Endothelial cell (in vitro differentiated cells): ENCODE data around the gene APEH. TPM values are rescaled to one million over a fixed set of nuclear protein-coding genes. Genes with fewer than 3 reads are reported as not detected.

Experiments used
- DNase-seq: peaks from one replicate; pipeline ENCODE4 v3.0.0; 2021; ENCODE audit warnings: low spot score
- H3K27ac Mint-ChIP-seq: one replicate; pipeline ENCODE4 v1.8.0; 2021; ENCODE audit warnings: mixed read lengths, inconsistent platforms; ENCODE audit not compliant: unreplicated experiment
- H3K27me3 Mint-ChIP-seq: one replicate; pipeline ENCODE4 v1.8.0; 2021; ENCODE audit warnings: mild to moderate bottlenecking, moderate library complexity, mixed read lengths, inconsistent platforms; ENCODE audit not compliant: unreplicated experiment
- H3K36me3 Mint-ChIP-seq: one replicate; pipeline ENCODE4 v1.8.0; 2021; ENCODE audit warnings: mild to moderate bottlenecking, low read depth, mixed read lengths, inconsistent platforms; ENCODE audit not compliant: unreplicated experiment
- H3K4me1 Mint-ChIP-seq: one replicate; pipeline ENCODE4 v1.8.0; 2021; ENCODE audit warnings: mild to moderate bottlenecking, mixed read lengths, inconsistent platforms; ENCODE audit not compliant: unreplicated experiment
- H3K4me3 Mint-ChIP-seq: one replicate; pipeline ENCODE4 v1.8.0; 2021; ENCODE audit warnings: mild to moderate bottlenecking, mixed read lengths, inconsistent platforms; ENCODE audit not compliant: unreplicated experiment
- H3K9me3 Mint-ChIP-seq: one replicate; pipeline ENCODE4 v1.8.0; 2021; ENCODE audit warnings: mixed read lengths, inconsistent platforms; ENCODE audit not compliant: unreplicated experiment
- total RNA-seq: library from RNA; stranded (reverse); fragmentation: NEBNext Ultra II Directional; extraction: Animal tissue kit (Norgen Biotek cat#: 25700); gene quantifications from one replicate; pipeline ENCODE4 v1.2.1, GENCODE V29; 2021; ENCODE audit not compliant: unreplicated experiment
- TF ChIP-seq, protein P1 (sequence below): fragments of 200-600 bp; sonication (generic); IDR thresholded peaks from one replicate; pipeline ENCODE4 v1.5.0; 2021; ENCODE audit warnings: antibody characterized with exemption; ENCODE audit not compliant: unreplicated experiment

The APEH gene
- total RNA-seq, 1 donor from 2014 or later = 71.1 TPM

DNA sequence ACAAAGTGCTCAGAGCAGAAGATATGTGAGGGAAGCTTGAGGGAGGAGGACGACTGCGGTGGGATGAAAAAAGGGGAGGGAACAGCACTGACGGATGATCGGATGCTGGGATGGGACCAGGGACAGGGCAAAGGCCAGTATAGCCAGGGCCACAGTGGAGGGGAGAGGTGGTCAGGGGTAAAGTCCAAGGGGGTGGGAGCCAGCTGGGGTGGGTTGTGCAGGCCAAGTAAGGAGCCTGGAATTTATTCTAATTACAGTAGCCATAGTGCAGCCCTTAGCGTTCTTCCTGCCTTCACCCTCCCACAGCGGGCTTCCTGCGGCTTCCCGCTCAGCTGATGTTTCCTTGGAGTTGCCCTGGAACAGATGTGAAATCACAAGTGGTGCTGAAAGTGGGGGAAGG is 7.6 kb upstream of the APEH start:
- H3K4me1 Mint-ChIP-seq = peaks cover 10% of the 10 kb centered on the region
- no peak overlapping the region for H3K4me3 Mint-ChIP-seq
- TF ChIP-seq, protein P1, sequence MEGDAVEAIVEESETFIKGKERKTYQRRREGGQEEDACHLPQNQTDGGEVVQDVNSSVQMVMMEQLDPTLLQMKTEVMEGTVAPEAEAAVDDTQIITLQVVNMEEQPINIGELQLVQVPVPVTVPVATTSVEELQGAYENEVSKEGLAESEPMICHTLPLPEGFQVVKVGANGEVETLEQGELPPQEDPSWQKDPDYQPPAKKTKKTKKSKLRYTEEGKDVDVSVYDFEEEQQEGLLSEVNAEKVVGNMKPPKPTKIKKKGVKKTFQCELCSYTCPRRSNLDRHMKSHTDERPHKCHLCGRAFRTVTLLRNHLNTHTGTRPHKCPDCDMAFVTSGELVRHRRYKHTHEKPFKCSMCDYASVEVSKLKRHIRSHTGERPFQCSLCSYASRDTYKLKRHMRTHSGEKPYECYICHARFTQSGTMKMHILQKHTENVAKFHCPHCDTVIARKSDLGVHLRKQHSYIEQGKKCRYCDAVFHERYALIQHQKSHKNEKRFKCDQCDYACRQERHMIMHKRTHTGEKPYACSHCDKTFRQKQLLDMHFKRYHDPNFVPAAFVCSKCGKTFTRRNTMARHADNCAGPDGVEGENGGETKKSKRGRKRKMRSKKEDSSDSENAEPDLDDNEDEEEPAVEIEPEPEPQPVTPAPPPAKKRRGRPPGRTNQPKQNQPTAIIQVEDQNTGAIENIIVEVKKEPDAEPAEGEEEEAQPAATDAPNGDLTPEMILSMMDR = no peak
- H3K27ac Mint-ChIP-seq = no peak overlapping the region
- peaks cover 3% of the 10 kb centered on the region for H3K36me3 Mint-ChIP-seq
- H3K27me3 Mint-ChIP-seq = peaks cover 11% of the 10 kb centered on the region
- DNase-seq = no peak
- H3K9me3 Mint-ChIP-seq = no peaks in the 10 kb centered on the region

DNA sequence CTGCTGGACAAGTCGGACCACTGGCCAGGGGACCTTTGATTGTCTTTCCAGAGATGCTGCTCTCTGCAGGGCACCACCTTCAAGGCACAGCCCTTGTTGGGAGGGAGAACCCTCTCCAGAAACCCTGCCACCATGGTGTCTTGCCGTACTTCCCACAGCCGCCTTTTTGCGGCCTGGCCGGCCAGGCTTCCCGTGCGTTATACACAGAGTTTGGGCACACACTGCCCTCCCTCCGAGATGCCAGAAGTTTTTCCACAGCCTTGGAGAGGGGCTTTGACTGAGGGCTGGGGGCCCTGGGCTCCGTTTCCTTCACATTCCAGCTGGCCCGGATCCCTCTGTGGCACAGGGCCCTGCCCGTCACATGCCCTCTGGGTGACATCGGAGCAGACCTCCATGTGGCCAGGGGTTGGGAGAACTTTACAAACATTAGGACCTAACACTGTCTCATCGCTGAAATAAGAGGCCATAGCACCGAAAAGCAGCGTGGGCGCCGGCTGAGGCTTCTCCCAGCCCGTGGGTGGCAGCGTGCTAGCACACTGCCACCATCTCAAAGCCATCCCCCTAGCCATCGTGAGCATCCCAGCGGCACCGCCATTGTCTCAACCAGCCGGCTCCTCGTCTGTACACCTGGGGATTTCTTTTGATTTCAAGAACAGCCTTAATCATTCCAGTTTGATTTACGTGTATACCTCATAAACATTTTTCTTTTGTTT is 6.3 kb upstream of the APEH start:
- Mint-ChIP-seq H3K27me3 (peaks cover 8% of the 10 kb centered on the region), H3K36me3 (no peaks in the 10 kb centered on the region)
- TF ChIP-seq, protein P1 = no peak

DNA sequence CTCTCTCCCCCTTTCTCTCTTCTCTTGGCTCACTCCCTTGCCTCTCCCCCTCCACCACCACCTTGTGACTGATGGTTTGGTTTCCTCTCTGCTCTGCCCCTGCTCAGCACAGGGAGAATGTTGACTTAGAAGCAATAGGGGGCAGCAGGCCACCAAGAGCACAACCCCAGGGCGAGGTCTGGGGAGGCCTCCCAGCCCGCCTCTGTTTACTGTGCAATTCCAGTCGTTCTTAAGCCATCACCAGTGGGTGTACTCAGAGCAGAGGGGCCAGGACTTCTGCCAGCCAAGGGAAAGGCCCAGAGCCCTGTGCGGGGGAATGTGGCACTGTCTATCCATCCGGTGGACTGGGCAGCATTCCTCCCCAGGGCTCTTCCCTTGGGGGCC is 5.7 kb upstream of the APEH start:
- Mint-ChIP-seq H3K4me3 (no peak overlapping the region), H3K9me3 (no peaks in the 10 kb centered on the region), H3K27me3 (peaks cover 8% of the 10 kb centered on the region), H3K27ac (no peak overlapping the region), H3K4me1 (peaks cover 20% of the 10 kb centered on the region), H3K36me3 (no peaks in the 10 kb centered on the region)
- no peak for DNase-seq
- TF ChIP-seq, protein P1 = no peak

More for the DNA sequence above, 6.3 kb upstream of the APEH start:
- DNase-seq = no peak
- Mint-ChIP-seq H3K9me3 (no peaks in the 10 kb centered on the region), H3K27ac (no peak overlapping the region), H3K4me1 (peaks cover 17% of the 10 kb centered on the region), H3K4me3 (no peak overlapping the region)

DNA sequence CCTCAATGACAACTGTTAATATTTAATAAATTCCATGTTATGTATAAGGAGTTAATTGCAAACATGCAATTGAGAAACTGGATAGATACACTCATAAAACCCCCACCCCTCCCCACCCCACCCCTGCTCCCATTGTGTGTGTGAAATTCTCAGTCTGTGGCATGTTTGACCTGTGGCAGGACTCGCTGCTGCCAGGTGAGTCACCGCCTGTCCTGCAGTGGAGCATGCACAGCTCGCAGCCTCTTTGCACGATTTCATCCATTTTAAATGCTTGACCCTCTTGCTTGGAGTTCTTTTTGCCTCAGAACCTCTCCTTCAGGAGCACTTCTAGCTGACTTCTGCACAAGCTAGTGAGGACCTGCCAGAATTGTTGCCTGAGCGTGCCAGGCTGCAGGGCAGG is 5.3 kb upstream of the APEH start:
- Mint-ChIP-seq H3K27me3 (peaks cover 8% of the 10 kb centered on the region), H3K4me3 (no peak overlapping the region), H3K36me3 (no peaks in the 10 kb centered on the region), H3K9me3 (no peaks in the 10 kb centered on the region), H3K27ac (no peak overlapping the region), H3K4me1 (peaks cover 20% of the 10 kb centered on the region)
- TF ChIP-seq, protein P1 = no peak
- DNase-seq = no peak

GRCh38 chr3:49669352-49669751 is 4.8 kb upstream of the APEH start:
- TF ChIP-seq, protein P1 = no peak
- H3K27ac Mint-ChIP-seq = no peak overlapping the region
- H3K4me3 Mint-ChIP-seq = no peak overlapping the region
- H3K4me1 Mint-ChIP-seq = peaks cover 20% of the 10 kb centered on the region
- peaks cover 8% of the 10 kb centered on the region for H3K27me3 Mint-ChIP-seq
- no peaks in the 10 kb centered on the region for H3K36me3 Mint-ChIP-seq
- no peaks in the 10 kb centered on the region for H3K9me3 Mint-ChIP-seq
- no peak for DNase-seq
